Dermis blood vessel endothelial cell (primary cell): ENCODE measurements around the gene ESPNL. TPM values are rescaled to one million over a fixed set of nuclear protein-coding genes. Genes with fewer than 3 reads are reported as not detected.

Source experiments
- DNase-seq: peaks from one replicate; pipeline ENCODE4 v3.0.0; 2010
- total RNA-seq: library from RNA; depleted of rRNA; stranded (reverse); fragments of >200 nt; gene quantifications from 2 replicates; pipeline ENCODE4 v1.2.3, GENCODE V29; 2014

Gene ESPNL
- total RNA-seq, 1 donor from 2014 or later, result not detected

DNA sequence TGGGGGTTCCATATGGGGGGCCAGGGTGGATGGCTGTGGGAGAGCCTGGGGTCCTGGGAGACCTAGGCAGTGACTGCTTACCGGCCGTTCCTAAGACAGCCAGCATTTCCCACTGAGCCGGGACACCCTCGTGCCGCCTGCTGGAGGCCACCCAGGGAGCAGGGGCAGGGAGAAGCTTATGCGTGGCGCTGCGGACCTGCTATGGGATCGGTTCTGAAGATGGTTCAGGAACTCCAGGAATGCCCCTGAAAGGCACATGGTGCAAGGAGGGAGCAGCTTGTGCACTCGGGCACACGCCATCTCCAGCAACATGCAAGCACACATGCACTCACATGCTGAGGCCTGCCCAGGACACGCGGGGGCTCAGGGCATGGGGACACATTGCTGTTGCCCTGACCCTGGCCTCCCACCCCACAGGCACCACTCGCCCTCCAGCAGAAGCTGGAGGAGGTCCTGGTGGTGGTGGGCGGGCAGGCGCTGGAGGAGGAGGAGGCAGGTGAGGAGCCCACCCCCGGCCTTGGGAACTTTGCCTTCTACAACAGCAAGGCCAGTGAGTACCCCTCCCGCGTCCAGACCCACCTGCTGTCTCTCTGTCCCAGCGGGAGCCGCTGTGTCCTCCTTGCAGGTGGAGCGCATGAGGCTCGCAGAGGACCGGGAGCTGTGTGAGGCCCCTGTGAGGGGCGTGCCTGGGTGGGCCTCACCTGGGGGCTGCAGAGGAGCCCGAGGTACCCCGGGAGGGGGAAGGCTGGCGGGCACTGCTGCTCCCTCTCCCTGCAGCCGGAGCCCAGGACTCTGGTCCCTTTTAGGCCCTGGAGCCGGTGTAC, 42.5 kb downstream of the ESPNL start:
- no peak for DNase-seq

DNA sequence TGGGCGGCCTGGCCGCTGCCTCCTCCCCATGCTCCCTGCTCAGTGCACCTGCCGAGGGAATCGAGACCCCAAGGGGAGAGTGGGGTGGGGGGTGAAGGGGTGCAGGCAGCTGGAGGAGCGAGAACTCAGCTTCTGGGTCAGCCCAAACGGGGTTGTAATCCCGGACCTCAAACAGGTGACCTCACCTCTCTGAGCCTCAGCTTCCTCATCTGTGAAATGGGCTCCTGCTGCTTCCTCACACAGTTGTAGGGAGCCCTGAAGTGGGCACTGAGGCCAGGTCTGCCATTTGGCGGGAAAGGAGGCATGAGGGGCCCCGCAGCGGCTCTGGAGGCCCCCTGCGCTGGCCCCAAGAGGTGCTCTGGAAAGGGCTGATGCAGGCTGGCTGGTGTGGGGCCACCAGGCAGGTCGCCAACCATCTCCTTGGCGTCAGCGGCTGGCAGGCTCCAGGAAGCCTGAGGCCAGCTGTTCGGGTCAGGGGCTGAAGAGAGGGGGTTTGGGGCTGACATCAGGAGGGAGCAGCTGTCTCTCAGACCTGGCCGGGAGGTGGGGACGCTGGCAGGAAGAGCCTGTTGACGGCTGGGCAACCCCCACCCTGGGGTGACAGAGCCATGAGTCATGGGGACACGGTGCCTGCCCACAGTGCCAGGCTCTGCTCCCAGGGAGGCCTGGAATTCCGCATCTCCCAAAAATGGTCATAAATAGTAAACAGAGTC, 43.3 kb downstream of the ESPNL start:
- peak; percentile 34 for DNase-seq

DNA sequence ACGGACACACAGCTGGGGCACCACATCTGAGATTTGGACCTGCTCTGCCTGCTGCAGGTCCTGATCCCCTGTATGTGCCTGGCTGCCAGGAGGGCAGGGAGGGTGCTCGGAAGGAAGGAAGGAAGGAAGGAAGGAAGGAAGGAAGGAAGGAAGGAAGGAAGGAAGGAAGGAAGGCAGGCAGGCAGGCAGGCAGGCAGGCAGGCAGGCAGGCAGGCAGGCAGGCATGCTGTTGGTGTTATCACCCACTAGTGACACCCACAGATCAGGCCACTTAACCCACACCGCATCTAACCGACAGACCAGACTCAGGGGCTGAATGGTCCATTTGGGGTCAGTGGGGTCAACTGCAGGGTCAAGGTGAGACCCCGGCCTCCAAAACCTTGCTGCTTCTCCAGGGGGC, 44.1 kb downstream of the ESPNL start:
- no peak for DNase-seq

DNA sequence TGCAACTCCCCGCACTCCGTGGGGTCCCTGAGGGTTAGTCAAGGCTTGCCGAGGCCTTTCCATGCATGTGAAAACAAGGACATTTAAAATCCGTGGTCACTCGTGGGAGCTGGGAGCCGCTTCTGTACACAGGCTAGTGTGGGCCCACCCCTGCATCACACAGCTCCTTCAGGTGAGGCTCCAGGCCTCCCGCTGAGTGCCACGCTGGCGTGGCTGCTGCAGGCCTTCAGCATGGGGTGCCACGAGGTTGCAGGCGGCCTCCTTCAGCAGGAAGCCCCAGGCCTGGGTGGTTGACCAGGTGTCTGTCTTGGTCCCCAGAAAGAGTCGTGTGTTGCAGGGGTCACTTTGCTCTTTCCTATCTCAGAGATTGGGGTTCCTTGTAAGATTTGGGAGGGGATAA, 44.9 kb downstream of the ESPNL start:
- no peak for DNase-seq

DNA sequence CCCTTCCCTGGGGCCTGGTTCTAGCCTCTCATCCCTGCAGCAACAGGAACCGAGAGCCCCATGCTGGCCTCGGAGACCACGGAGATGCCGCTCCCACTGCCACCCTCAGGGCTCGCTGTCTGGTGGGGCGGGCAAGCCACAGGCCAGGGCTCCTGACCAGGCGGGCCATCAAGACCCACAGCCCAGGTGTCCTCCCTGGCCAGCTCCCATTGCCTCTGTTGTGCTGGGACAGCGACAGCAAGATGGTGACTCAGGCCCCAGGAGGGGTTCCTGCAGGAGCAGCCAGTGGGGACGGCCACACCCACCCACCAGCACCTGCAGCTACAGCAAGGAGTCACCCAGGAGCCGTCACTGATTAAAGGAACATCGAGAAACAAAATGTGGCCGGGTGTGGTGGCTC, 45.7 kb downstream of the ESPNL start:
- DNase-seq, result no peak

DNA sequence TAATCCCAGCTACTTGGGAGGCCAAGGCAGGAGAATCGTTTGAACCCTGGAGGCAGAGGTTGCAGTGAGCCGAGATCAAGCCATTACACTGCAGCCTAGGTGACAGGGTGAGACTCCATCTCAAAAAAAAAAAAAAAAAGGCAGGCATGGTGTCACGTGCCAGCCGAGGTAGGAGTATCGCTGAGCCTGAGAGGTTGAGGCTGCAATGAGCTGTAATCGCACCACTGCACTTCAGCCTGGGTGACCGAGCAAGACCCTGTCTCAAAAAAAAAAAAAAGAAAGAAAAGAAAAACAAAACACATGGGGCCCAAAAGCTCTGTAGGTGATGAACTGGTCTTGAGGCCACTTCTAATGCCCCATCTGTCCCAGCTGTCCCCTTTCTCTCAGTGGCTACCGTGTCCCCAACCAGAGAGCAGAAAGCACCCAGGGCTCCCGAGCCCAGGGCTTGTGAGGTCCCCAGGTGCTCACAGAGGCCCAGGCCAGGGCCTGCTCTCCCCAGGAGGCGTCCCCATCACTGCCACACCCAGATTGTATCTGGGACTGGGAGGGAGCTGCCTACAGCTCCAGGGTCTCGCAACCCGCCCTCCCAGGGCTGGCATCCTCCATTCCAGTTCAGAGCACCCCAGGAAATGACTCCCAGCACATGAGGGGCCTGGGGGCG, 46.9 kb downstream of the ESPNL start:
- DNase-seq, result no peak

DNA sequence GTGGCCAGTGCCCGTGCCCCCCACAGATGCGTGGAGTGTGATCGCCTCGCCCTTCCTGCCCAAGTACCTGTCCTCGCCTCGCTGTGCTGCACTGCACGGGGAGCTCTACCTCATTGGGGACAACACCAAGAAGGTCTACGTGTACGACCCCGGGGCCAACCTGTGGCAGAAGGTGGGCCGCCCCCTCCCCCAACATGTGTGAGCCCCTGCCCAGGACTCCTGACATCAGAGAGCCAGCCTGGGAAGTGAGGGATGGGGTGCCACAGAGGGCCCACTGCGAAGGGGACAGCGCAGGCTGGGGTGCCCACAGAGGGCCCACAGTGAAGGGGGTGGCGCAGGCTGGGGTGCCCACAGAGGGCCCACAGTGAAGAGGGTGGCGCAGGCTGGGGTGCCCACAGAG, 48.8 kb downstream of the ESPNL start:
- no peak for DNase-seq

DNA sequence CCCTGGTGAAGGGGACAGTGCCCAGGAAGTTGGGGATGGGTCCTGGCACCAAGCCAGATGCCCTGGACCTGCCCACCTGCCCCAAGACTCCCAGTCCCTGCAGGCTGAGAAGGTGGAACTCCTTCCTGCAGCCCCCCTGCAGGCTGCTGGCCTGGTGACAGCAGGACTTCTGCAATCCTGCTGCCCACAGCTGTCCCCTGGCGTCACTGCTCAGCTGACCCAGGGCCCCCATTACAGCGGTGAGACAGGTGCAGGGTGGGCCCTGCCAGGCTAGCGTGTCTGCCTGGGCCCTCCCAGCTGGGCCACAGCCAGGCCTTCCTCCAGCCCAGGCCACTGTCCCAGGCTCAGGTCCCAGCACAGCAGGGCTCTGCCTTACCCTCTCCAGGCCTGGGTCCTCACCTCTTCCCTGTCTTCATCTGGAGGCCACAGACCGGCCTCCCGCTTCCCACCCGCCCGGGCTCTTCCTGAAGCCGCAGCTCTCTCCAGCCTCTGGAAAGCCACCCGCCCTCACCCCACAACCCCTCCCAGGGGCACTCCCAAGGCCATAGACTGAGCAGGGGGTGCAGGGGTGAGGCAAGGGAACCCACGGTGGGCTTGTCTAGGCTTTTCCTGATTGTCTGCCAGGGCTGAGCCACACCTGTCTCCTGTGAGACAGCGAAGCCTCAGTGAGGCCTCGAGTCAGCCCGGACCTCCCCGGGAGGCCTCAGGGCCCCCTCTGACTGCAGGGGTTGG, 49.9 kb downstream of the ESPNL start:
- no peak for DNase-seq

DNA sequence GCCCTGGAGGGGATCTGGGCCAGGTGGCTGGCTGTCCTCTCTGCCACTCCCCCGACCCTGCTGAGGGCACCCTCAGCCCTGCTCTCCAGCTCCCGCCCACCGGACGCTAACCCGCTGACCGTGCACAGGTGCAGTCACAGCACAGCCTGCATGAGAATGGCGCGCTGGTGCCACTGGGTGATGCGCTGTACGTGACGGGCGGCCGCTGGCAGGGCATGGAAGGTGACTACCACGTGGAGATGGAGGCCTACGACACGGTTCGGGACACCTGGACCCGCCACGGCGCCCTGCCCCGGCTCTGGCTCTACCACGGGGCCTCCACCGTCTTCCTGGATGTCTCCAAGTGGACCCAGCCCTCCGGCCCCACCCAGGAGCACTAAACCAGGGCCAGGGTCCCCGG, 50.5 kb downstream of the ESPNL start:
- no peak for DNase-seq

DNA sequence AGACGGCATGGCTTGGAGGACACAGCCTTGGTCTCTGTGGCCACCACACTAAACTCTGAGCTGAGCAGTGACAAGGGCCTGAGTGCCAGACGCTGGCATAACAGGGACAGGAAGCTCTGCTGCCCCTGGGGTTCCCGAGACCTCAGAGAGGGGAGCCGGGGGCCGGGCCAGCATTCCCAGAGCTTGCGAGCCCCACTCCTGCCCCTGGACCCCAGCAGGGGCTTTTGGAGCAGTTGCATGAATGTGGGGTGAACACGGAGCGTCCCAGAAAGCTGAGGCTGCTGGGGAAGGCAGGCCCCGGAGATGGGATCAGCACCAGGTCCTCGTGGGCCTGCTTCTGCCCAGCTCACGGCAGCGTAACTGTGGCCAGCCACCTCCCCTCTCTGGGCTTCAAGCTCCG, 51.1 kb downstream of the ESPNL start:
- DNase-seq, result no peak

DNA sequence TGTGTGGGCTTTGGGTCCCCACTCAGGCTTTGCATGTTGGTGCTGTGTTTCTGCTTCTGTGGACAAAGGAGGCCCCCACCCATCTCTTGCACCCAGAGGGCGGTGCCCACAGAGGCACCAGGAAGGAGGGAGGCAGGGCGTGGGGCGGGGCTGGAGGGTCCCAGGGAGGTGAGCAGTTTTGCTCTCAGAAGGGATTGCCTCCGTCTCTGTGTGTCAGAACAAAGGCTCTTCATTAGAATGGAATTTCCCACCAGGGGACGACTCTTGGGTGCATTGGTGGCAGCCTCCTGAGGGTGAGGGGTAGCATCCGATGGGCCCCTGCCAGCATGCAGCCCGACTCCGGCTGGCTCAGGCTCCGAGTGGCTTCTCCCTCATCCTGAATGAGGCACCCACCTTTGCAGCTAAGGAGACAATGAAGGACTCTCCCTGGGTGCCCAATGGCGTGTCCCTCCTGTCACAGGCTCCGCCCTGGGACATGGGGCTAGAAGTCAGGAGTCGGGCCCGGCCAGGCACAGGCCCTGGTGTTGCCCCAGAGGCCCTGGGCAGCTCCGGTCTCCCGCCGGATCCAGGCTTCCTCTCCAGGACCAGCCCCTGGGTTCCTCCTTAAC, 51.6 kb downstream of the ESPNL start:
- DNase-seq, result no peak

DNA sequence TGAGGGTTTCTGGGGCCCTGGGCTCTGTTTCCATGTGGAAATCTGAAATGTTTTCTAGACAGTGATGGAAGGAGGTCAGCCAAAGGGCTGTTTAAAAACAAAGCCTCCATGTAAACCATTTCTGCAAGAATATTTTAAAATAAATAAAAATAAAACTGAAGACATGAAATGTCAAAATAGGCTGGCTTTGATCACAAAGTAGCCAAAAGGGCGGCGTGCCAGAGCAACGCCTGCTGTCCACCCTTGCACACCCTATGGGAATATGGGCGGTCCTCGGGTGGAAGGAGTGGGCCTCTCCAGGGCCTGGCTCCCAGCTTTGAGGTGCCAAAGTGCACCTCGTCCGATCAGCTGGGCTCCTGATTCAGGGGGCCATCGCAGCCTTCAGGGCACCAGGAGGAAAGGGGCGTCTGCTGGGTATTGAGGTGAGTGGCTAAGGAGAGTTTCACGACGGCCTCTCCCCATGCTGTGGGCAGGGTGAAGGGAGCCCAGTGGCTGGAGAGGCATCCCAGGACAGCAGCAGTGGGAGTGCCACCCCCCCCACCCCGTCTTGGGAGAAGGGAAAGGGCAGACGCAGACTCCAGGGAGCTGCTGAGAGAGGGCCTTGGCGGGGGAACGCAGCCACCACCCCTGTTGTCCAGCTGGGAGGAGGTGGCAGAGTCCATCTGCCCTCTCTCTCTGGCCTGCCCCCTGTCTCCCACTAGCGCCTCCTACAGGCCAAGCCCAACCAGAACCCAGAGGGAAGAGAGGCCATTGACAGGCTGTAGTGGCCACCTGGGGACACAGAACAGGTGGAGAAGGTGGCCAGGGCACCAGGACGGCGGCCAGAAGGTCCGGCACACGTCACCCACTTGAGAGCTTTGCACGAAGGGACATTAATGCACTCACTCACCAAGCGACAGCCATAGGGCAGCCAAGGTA, 52.9 kb downstream of the ESPNL start:
- DNase-seq, result no peak

DNA sequence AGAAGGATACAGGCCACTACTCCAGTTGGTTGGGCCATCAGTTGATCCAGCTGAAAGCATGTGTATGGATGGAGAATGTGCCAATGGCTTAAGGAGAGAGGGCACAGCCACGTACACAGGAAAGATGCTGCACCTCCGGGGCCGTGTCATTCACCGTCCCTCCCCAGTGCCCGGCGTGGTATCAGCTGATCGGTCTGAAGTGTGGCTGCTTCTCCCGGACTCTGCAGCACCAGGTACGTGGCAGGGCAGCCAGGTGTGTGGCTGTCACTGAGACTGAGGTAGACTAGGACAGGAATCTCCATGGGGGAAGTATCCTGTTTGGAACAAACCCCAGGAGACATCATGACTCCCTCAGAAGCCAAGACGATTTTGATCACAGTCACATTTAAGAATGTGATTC, 54.4 kb downstream of the ESPNL start:
- DNase-seq, result no peak

DNA sequence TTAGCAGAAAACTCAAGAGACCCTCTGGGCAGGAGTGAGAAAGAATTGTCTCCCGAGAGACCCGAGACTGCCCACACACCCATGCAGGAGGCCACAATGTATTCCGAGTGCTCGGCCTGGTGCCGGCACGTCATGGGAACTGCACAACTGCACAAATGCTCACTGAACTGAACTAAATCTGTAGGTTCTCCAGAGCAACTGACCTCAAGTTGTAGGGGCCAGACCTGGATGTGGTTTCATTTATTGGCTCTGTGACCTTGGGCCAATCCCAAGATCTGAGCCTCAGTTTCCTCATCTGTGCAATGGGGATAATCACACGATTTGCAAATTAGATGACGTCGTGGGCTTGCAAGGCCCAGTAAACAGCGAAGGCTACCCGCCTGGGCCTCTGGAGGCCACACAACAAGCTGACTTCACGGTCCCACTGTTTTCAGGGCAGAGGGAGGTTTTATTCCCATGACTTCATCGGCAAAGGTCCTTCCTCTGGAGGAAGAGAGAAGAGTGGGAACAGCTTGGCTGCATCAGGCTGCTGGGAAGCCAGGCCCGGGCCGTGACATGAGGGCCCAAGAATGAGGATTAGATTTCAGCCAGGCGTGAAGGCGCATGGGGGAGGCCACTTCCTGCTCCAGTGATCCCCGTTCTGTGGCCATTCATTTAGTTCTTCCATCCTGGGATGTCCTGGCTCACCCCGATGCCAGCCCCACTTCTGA, 55.1 kb downstream of the ESPNL start:
- no peak for DNase-seq

DNA sequence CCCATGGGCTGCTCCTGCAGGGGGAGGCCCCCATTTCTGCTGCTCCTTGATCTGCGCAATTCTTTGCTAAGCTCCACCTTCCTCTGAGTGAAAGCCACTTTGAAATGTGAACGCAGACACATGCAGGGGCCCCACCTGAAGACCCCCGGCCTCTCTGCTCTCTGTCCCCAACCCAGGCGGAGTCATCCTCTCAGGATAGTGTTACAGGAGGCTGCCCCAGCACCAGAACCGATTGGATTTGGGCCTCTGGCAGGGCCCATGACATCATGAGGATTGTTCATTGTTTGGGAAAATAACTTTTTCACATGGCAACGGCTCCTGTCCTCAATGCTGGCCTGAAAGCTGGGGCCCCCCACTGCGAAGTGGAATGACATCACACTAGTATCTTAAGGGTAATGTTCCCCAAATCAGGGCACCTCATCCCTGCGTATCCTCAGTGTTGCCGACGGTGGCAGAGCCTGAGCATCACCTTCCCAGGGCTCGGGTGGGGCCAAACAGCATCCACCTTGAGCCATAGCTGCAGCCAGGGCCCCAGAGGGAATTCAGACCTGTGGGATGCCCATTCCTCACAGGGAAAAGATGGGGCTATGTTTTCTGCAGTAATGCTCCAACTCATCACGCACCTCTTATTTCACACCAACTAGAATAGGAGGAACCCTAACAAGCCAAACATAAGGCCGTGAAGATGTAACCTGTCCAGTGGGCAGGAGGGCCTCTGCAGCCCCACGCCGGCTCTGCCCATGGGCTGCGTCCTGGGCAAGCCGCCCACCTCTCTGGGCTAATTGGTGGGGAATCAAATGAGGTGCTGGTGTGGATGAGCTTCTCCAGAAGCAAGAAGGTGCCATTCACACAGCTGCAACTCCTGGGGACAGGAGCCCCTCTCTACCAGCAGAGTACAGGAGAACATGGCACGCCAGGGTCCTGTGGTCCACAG, 55.9 kb downstream of the ESPNL start:
- DNase-seq, result no peak

DNA sequence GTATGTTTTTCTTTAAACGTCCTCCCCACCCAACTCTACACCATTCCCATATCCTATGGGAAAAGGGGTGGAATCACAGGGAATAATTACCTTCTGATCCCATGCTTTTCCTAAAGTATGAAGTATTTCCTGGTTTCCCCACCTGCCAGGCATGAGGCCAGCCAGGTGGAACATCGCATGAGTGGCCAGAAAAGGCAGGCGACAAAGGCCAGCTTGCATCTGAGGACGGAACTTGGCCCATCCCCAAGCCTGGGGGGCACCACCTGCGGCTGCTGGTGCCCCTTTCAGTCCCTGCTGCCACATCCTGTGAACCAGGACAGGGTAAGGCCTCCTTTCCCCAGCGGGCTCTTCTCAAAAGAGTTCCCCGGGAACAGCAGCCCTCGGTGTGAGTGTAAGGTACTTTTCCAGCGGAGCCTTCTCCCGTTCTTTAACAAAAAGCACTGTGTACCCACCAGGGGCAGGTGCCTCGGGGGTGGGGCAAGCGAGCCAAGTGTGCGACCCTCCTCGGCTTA, 57.4 kb downstream of the ESPNL start:
- DNase-seq, result no peak

DNA sequence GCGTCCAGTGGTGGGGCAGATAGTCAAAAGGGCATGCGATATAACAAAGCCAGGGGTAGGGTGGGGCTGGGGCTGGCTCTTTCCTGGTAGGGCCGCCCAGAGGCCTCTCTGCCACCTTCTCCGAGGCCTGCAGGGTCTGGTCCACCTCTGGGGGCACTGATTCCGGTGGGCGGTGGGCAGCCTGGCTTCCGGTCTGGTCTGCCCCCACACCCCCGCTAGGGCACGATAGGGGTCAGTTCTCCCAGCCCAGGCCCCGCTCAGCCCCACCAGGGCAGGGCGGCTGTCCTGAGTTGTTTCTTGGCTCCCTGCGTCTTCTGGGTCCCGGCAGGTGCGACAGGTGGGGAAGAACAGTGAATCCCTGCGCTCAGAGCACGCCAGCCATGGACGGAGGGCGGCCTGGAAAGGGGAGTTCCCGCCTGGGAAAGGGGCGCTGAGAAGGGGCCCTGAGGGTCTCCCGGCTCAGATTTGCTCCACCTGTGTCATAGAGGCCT, 57.9 kb downstream of the ESPNL start:
- DNase-seq, result no peak

DNA sequence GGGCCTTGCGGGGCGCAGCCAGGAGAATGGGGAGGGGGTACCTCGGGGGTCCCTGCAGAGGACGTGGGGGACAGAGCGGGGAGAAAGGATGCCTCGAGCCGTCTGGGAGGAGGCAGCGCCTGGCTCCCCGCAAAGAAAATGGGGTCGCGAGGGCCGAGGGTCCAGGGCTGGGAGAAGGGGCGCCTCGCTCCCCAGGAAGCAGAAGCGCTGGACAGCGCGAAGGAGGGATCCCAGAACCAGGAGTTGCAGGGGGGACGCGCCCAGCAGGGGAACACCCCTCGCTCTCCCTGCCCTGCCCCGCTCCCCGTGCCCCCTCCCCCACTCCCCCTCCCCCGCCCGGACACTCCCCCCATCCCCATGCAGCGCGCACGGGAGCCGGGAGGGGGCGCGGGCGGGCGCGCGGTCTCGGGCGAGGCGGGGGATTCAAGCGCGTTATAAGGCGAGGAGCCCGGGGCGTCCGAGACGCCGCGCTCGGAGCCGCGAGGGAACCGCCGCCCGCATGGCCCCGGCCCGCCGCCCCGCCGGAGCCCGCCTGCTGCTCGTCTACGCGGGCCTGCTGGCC, 58.5 kb downstream of the ESPNL start, which contains the start of gene ERFE:
Gene ERFE (plus strand): TSS at position 462 of the 562 bp plus-strand sequence. CDS start 38 bp downstream, at position 500.
- DNase-seq, result peak; percentile 58

DNA sequence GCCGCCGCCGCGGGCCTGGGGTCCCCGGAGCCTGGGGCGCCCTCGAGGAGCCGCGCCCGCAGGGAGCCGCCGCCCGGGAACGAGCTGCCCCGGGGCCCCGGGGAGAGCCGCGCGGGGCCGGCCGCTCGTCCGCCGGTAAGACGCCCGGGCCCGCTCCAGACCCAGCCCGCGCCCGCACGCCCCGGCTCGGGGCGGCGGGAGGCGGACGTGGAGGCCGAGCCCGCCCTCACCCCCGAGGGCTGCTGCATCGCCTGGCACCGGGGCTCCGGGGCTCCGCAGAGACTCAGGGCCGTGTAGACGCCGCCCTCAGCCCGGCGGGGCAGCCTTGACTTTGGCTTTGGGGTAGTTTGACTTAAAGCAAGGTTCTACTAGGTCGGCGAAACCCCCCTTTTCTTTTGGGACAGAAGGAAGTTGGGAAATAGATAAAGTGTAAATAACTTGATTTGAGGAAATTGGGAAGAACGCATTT, 59.0 kb downstream of the ESPNL start:
- no peak for DNase-seq
